DMS53 (cell line): ENCODE data around the gene ZFYVE9.

Experiments
- DNase-seq: peaks from one replicate; lab custom pipeline; 2025; lab: John Stamatoyannopoulos, UW

The ZFYVE9 gene

GRCh38 chr1:52240592-52241210 lies 98.8 kb downstream of the ZFYVE9 start:
- no peak for DNase-seq

- no peak for DNase-seq
Observed at GRCh38 chr1:52243221-52243987, 101.5 kb downstream of the ZFYVE9 start.

- DNase-seq = no peak
Observed at GRCh38 chr1:52249831-52250230, 107.9 kb downstream of the ZFYVE9 start.

DNA sequence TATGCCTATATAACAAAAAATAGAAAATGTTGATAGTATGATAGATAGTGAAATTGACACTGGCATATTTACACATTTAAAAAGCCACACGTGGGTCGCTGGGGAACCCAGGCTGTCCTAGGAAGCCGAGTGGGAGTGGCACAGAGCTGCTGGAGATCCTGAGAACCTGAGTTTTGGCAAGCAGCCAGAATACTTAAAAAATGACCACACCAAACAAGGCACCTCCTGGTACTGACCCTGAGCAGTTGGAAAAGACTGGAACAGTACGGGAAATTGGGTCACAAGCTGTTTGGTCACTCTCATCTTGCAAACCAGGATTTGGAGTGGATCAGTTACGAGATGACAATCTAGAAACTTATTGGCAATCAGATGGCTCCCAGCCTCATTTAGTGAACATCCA lies 111.5 kb downstream of the ZFYVE9 start:
- DNase-seq = no peak

- no peak for DNase-seq
Observed at GRCh38 chr1:52259886-52260285, 118.0 kb downstream of the ZFYVE9 start.

DNA sequence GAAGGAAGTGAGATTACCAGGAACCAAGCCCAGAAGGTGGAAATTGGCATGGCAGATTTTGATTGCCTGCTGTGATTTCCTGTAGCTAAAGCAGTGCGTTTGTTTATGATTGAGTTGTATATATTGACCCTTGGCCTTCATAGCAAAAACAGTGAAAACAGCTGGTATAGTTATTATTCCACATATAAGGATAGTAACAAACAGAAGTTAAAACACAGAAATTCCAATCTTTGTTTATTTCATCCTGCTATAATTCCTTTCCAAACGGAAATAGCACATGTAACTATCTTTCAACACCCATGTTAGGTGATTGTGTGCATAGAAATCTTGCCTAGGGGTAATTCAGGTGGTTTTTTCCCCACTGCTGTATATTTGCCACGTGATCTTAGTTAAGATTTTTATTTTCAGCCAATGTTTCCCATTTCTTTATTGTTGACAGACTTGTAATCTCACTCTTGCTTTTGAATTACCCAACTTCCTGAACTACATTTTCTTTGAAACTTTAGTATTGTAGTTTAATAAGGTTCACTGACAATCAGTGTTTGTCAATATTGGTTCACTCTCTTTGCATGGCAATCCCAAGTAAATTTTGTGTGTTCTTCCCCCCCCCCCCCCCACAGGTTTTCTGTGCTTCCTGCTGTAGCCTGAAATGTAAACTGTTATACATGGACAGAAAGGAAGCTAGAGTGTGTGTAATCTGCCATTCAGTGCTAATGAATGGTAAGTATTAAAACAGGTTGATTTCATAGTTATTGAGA lies 121.4 kb downstream of the ZFYVE9 start:
- peak; percentile 68 for DNase-seq

GRCh38 chr1:52264530-52265115 lies 122.7 kb downstream of the ZFYVE9 start:
- DNase-seq = no peak

- no peak for DNase-seq
Observed at GRCh38 chr1:52266507-52266906, 124.6 kb downstream of the ZFYVE9 start.

DNA sequence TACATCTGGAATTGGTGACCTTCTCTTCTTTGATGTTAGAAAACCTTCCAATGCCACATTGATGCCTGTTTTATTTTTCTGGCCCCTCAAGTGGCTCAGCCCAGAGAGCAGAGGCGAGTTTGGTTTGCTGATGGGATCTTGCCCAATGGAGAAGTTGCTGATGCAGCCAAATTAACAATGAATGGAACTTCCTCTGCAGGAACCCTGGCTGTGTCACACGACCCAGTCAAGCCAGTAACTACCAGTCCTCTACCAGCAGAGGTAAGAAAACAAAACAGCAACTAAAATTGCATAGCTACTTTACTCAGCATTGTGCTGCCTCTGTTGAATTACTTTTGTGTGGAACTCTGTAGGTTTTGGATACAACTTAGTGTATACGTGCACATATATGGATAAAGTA lies 126.5 kb downstream of the ZFYVE9 start:
- no peak for DNase-seq

DNA sequence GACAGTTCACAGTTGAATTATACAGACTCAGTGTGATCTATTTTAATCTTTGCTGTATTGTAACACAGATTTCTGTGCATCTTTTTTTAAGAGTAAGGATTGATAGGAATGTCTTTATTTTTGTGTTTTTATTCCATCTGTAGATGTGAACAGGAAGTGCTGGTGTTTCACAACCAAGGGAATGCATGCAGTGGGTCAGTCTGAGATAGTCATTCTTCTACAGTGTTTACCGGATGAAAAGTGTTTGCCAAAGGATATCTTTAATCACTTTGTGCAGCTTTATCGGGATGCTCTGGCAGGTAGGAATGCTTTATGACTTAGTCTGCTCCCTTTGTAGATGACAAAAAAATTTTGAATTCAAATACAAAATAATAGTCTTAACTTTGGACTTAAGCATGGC lies 139.6 kb downstream of the ZFYVE9 start:
- DNase-seq = no peak

GRCh38 chr1:52288286-52288685 lies 146.4 kb downstream of the ZFYVE9 start:
- no peak for DNase-seq

GRCh38 chr1:52294580-52294979 lies 152.7 kb downstream of the ZFYVE9 start:
- no peak for DNase-seq

- peak; percentile 87 for DNase-seq
Observed at GRCh38 chr1:52296345-52296744, 154.5 kb downstream of the ZFYVE9 start.

DNA sequence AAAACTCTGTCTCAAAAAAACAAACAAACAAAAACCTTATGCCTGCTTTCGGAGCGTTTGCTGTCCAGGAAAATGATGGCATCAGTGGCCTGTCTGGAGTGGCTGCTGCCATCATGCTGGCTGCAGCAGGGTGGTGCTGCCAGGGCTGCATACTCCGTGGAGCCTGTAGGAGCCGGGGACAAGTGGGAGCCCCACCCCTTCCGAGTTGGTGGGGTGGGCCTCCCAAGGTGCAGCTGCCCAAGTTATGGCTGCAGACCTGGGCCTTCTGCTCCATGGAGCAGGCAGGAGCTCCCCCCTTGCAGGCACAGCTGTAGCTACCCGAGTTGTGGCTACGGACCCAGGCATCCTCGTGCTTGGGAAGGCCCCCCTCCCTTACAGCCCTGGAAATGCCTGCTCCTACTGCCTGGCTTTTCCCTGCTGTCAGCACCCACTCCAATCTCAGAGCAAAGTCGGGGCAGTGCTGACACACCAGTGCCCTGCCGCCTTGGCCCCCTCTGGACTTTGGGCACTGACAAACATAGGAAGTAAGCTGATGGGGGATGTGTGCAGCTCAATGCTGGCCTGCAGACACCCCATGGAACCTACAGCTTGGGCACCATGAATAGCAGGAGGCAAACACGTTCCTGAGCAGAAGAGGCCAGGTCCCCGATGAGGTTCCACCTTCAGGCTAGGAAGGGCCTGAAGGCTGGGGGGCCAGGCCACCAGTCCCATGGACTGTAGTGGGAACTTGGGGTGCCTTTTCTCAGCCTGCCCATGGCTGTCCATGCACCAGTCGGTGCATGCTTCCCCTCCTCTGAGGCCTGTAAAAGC lies 163.7 kb downstream of the ZFYVE9 start:
- no peak for DNase-seq

- DNase-seq = peak; percentile 97
Observed at GRCh38 chr1:52306227-52307006, 164.5 kb downstream of the ZFYVE9 start.

GRCh38 chr1:52321061-52321460 lies 179.2 kb downstream of the ZFYVE9 start:
- no peak for DNase-seq

- no peak for DNase-seq
Observed at GRCh38 chr1:52323731-52324130, 181.8 kb downstream of the ZFYVE9 start.

DNA sequence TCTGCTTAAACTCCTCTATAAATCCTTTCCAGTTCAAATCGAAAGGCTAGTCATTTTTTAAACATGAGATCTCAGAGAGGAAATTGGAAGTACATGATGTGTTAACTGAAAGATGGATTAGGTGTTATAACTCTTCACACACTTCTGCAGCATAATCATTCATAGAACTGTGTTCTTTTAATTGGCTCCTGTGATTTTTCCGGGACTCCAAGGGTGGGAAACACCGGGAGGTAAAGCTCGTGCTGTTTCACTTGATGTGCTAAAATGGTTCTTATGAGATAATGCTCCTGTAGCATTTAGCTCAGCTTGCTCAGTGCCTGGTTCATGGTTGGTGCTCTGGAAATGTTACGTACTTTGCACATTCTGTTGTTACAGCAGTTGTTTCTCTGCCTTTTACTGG lies 183.9 kb downstream of the ZFYVE9 start:
- DNase-seq = no peak

- DNase-seq = peak; percentile 71
Observed at GRCh38 chr1:52328615-52329014, 186.7 kb downstream of the ZFYVE9 start.

DNA sequence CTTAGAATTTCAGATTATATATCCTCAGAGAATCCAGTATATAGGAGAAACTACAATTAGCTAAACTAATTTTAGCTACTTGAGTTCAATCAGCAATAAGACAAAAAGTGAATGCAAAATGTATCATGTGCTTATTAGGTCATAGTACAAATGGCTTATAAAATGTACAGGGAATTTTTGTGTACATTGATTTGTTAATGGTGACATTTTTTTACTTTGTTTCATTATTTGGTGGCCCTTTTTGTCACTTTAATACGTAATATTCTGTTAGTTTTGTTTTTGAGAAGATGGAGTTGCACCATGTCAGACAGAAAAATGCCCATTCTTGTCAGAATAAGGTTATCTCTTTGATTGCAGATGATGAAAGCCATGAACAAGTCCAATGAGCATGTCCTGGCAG lies 190.5 kb downstream of the ZFYVE9 start:
- DNase-seq = no peak

- DNase-seq = no peak
Observed at GRCh38 chr1:52334906-52335528, 193.1 kb downstream of the ZFYVE9 start.
